K562 treated with DMSO at 1 percent for 24 hours (cell line): Measurements from ENCODE around the gene HAPLN1. TPM values are rescaled to one million over a fixed set of nuclear protein-coding genes. Genes with fewer than 3 reads are reported as not detected.

ENCODE experiments used
- total RNA-seq: library from RNA; unstranded; fragments of 300-600 nt; gene quantifications from 2 replicates; pipeline ENCODE4 v1.2.3, GENCODE V29; 2022; ENCODE audit warnings: low read depth; ENCODE audit not compliant: insufficient read depth

Gene HAPLN1
- not detected in 2 replicates for total RNA-seq

GRCh38 chr5:83720836-83721537 is at the start of gene HAPLN1:
TSS of gene HAPLN1 (minus strand) at chr5:83720855. CDS start at chr5:83673523, 47,332 bp downstream.

Other genes starting within 250 kb of the HAPLN1 start
- 0.12 and 0.38 TPM in 2 replicates for gene VCAN, start 249.1 kb downstream of the HAPLN1 start, total RNA-seq